H9 (cell line): ENCODE data around the gene MAMDC4. TPM values are rescaled to one million over a fixed set of nuclear protein-coding genes. Genes with fewer than 3 reads are reported as not detected.

Experiments used
- DNase-seq: peaks from one replicate; pipeline ENCODE4 v3.0.0-alpha.2; 2017
- H2AFZ ChIP-seq: one replicate; pipeline ENCODE4 v1.6.1; 2013; ENCODE audit warnings: mild to moderate bottlenecking, low read length, control low read depth, moderate library complexity
- H2AK5ac ChIP-seq: 2 replicates; pipeline ENCODE4 v1.6.1; 2013; ENCODE audit warnings: low read length, control low read depth, mixed read lengths; ENCODE audit not compliant: insufficient read length
- H2BK120ac ChIP-seq: one replicate; pipeline ENCODE4 v1.6.1; 2013; ENCODE audit warnings: low read depth, mild to moderate bottlenecking, low read length, control low read depth, inconsistent platforms; ENCODE audit not compliant: poor library complexity, severe bottlenecking
- H2BK12ac ChIP-seq: 2 replicates; pipeline ENCODE4 v1.6.1; 2013; ENCODE audit warnings: low read length, control low read depth, mixed read lengths, low read depth; ENCODE audit not compliant: insufficient read length
- H2BK15ac ChIP-seq: 2 replicates; pipeline ENCODE4 v1.6.1; 2013; ENCODE audit warnings: low read depth, low read length, control low read depth
- H2BK20ac ChIP-seq: one replicate; pipeline ENCODE4 v1.6.1; 2013; ENCODE audit warnings: low read depth, mild to moderate bottlenecking, low read length, control low read depth, inconsistent platforms; ENCODE audit not compliant: poor library complexity, severe bottlenecking
- H2BK5ac ChIP-seq: 2 replicates; pipeline ENCODE4 v1.6.1; 2013; ENCODE audit warnings: low read length, control low read depth, mixed read lengths; ENCODE audit not compliant: insufficient read length
- H3K14ac ChIP-seq: 2 replicates; pipeline ENCODE4 v1.6.1; 2013; ENCODE audit warnings: low read length, control low read depth; ENCODE audit not compliant: insufficient read depth
- H3K18ac ChIP-seq: 2 replicates; pipeline ENCODE4 v1.6.1; 2013; ENCODE audit warnings: low read depth, mild to moderate bottlenecking, mixed read lengths, low read length, control low read depth; ENCODE audit not compliant: insufficient read length
- H3K23ac ChIP-seq: 2 replicates; pipeline ENCODE4 v1.6.1; 2013; ENCODE audit warnings: low read length, control low read depth, mixed read lengths, low read depth; ENCODE audit not compliant: insufficient read length
- H3K23me2 ChIP-seq: 2 replicates; pipeline ENCODE4 v1.6.1; 2013; ENCODE audit warnings: low read depth, mild to moderate bottlenecking, mixed read lengths, low read length, control low read depth; ENCODE audit not compliant: insufficient read length, poor library complexity, severe bottlenecking
- H3K27ac ChIP-seq: 2 replicates; pipeline ENCODE4 v1.5.1; 2013; ENCODE audit warnings: low read length, control low read depth, mixed read lengths, low read depth; ENCODE audit not compliant: insufficient read length
- H3K27me3 ChIP-seq: 2 replicates; pipeline ENCODE4 v1.6.1; 2013; ENCODE audit warnings: low read length, control low read depth, inconsistent platforms; ENCODE audit not compliant: insufficient read depth
- H3K4ac ChIP-seq: 2 replicates; pipeline ENCODE4 v1.6.1; 2013; ENCODE audit warnings: low read depth, mild to moderate bottlenecking, control low read depth, inconsistent platforms, low read length, moderate library complexity
- H3K4me1 ChIP-seq: 2 replicates; pipeline ENCODE4 v1.6.1; 2013; ENCODE audit warnings: low read length, control low read depth, inconsistent platforms; ENCODE audit not compliant: insufficient read depth
- H3K4me2 ChIP-seq: 2 replicates; pipeline ENCODE4 v1.6.1; 2013; ENCODE audit warnings: low read length, control low read depth, mixed read lengths; ENCODE audit not compliant: insufficient read length, insufficient read depth
- H3K56ac ChIP-seq: 2 replicates; pipeline ENCODE4 v1.6.1; 2013; ENCODE audit warnings: low read depth, mild to moderate bottlenecking, mixed read lengths, low read length, control low read depth; ENCODE audit not compliant: insufficient read length
- H3K79me1 ChIP-seq: 2 replicates; pipeline ENCODE4 v1.6.1; 2013; ENCODE audit warnings: low read depth, mild to moderate bottlenecking, moderate library complexity, low read length, control low read depth, inconsistent platforms; ENCODE audit not compliant: insufficient read depth, poor library complexity, severe bottlenecking
- H3K79me2 ChIP-seq: 2 replicates; pipeline ENCODE4 v1.6.1; 2013; ENCODE audit warnings: low read length, control low read depth, inconsistent platforms; ENCODE audit not compliant: insufficient read depth
- H3K9ac ChIP-seq: 2 replicates; pipeline ENCODE4 v1.6.1; 2013; ENCODE audit warnings: low read length, control low read depth, mixed read lengths; ENCODE audit not compliant: insufficient read length; ENCODE audit errors: extremely low read depth
- H3K9me3 ChIP-seq: one replicate; pipeline ENCODE4 v1.6.1; 2013; ENCODE audit warnings: low read depth, low read length, inconsistent platforms; ENCODE audit not compliant: control insufficient read depth
- H3T11ph ChIP-seq: one replicate; pipeline ENCODE4 v1.6.1; 2013; ENCODE audit warnings: mild to moderate bottlenecking, low read length, control low read depth, inconsistent platforms
- H4K20me1 ChIP-seq: one replicate; pipeline ENCODE4 v1.6.1; 2013; ENCODE audit not compliant: control insufficient read depth, insufficient read length, insufficient read depth
- H4K5ac ChIP-seq: 2 replicates; pipeline ENCODE4 v1.6.1; 2013; ENCODE audit warnings: low read depth, mild to moderate bottlenecking, mixed read lengths, low read length, control low read depth; ENCODE audit not compliant: insufficient read length
- H4K8ac ChIP-seq: replicated peaks from 2 replicates; pipeline ENCODE4 v1.6.1; 2013; ENCODE audit warnings: low read length, control low read depth, mixed read lengths, low read depth; ENCODE audit not compliant: insufficient read length
- H4K91ac ChIP-seq: 2 replicates; pipeline ENCODE4 v1.6.1; 2013; ENCODE audit warnings: low read depth, mild to moderate bottlenecking, moderate library complexity, mixed read lengths, low read length, control low read depth; ENCODE audit not compliant: insufficient read length
- H3K27ac Mint-ChIP-seq, 3 experiments: 2 replicates in 2 of 3; 3 replicates in 1 of 3; pipeline ENCODE4 v1.8.0; 2020 to 2021; ENCODE audit warnings: mixed read lengths in 3 of 3, mild to moderate bottlenecking in 1 of 3, moderate library complexity in 1 of 3
- H3K27me3 Mint-ChIP-seq: 2 replicates; pipeline ENCODE4 v1.8.0; 2021; ENCODE audit warnings: low read depth, mild to moderate bottlenecking, moderate library complexity, mixed read lengths
- H3K36me3 Mint-ChIP-seq, 3 experiments: 2 replicates in 2 of 3; 3 replicates in 1 of 3; pipeline ENCODE4 v1.8.0; 2020 to 2021; ENCODE audit warnings: low read depth in 3 of 3, mixed read lengths in 3 of 3; ENCODE audit not compliant: insufficient read depth in 1 of 3
- H3K4me1 Mint-ChIP-seq, 2 experiments: 2 replicates each; pipeline ENCODE4 v1.8.0; 2020; ENCODE audit warnings: mixed read lengths in 2 of 2
- H3K4me3 Mint-ChIP-seq, 2 experiments: 2 replicates in 1 of 2; 3 replicates in 1 of 2; pipeline ENCODE4 v1.8.0; 2020 to 2021; ENCODE audit warnings: mild to moderate bottlenecking in 2 of 2, mixed read lengths in 2 of 2, moderate library complexity in 1 of 2
- H3K9me3 Mint-ChIP-seq, 2 experiments: 2 replicates in 1 of 2; 3 replicates in 1 of 2; pipeline ENCODE4 v1.8.0; 2020; ENCODE audit warnings: mild to moderate bottlenecking in 2 of 2, mixed read lengths in 2 of 2, moderate library complexity in 1 of 2
- CTCF ChIP-seq: fragments of 200-600 bp; sonication (generic); conservative IDR thresholded peaks from 3 replicates; pipeline ENCODE4 v1.8.0; 2021; ENCODE audit warnings: antibody characterized with exemption, mild to moderate bottlenecking
- WGBS: extraction: QIAGEN DNeasy Blood & Tissue Kit; methylation state at CpG from one replicate; pipeline ENCODE4 v1.1.7; 2013; ENCODE audit warnings: missing lambda C conversion rate, low lambda C conversion rate, mixed read lengths; ENCODE audit not compliant: insufficient read length; ENCODE audit errors: extremely low coverage; 5-methylcytosine and 5-hydroxymethylcytosine counted together
- total RNA-seq: library from RNA; stranded (reverse); gene quantifications from 2 replicates; pipeline ENCODE4 v1.2.1, GENCODE V29; 2021

The MAMDC4 gene
- total RNA-seq, 1 experiment from 2014 or later: 9.2 TPM

DNA sequence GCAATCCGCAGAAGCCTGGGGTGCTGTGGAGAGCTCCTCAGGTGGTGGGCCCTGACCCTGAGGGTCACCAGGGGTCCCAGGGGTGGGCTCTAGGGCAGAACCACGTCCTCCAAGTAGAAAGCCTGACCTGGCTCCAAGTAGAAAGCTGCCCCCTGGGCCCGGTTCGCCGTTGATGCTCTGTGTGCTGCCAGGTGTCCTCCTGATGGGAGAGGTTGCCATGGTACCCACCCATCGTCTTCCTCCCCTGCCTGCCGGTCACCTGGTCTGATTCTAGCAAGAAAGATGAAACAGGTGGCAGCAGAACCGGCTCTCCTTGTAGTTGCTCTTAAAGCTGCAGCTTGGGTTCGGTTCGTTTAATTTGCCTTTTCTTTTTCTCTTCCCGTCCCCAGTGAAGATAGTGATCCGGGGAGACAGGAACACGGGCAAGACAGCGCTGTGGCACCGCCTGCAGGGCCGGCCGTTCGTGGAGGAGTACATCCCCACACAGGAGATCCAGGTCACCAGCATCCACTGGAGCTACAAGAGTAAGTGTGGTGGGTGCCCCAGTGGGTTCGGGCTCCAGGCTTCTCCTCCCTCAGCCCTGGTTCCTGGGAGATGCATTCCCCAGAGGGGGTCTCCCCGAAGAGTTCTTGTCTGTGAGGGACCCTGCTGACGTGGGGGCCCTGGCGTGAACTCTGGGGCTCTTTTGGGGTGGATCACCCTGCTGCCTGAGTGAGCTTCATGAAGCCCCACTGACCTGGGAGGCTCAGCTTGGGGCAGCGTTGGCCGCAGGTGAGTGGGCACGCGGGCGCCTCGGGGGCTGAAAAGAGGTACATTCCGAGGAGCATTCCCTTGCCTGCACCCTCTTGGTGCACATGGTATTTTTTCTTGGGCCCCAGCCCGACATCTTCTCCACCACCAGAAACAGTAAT is 28.8 kb upstream of the MAMDC4 start:
- no peak for TF ChIP-seq CTCF
- Histone ChIP-seq H2AFZ (no peak overlapping the region), H2BK12ac (no peak overlapping the region), H3K79me1 (peaks cover 4% of the 10 kb centered on the region), H3K9ac (no peak overlapping the region), H3K4ac (no peak overlapping the region), H4K91ac (no peak overlapping the region), H4K20me1 (no peaks in the 10 kb centered on the region), H4K8ac (no peak overlapping the region), H3K9me3 (no peaks in the 10 kb centered on the region), H3K4me2 (no peak overlapping the region), H2BK15ac (no peak overlapping the region), H2BK120ac (no peak overlapping the region), H3K18ac (no peak overlapping the region), H2BK20ac (no peak overlapping the region), H4K5ac (no peak overlapping the region), H3K4me1 (peaks cover 3% of the 10 kb centered on the region), H3K14ac (no peak overlapping the region), H3K56ac (no peak overlapping the region), H3K27me3 (no peaks in the 10 kb centered on the region), H3K27ac (no peak overlapping the region), H3K23ac (no peak overlapping the region), H3K79me2 (peaks cover 4% of the 10 kb centered on the region; the same call in 1 of the 2 replicates), H3T11ph (no peak overlapping the region), H3K23me2 (peaks cover 10% of the 10 kb centered on the region), H2AK5ac (no peak overlapping the region), H2BK5ac (no peak overlapping the region)
- Mint-ChIP-seq H3K9me3 (no peaks in the 10 kb centered on the region), H3K4me1 (peaks cover 7 to 23% of the 10 kb centered on the region in 2 experiments), H3K4me3 (no peak overlapping the region), H3K27me3 (no peaks in the 10 kb centered on the region), H3K27ac (no peak overlapping the region; a peak in 1 of 7 replicates), H3K36me3 (peaks cover 10 to 35% (median 29%) of the 10 kb centered on the region in 3 experiments; a peak in 6 of 7 replicates)
- no peak for DNase-seq
- no CpG with 5 or more reads among the region's 30 CpGs for WGBS
